ENCODE measurements around the gene GLMN.
A peak's percentile ranks its signal among the peaks of the same experiment; 100 is the strongest.

Gene GLMN

GRCh38 chr1:92298573-92299476 lies at the start of gene GLMN, which contains the start of gene RPAP2:
TSS of gene GLMN (minus strand) at chr1:92298987. CDS start at chr1:92297999, 988 bp downstream.
TSS of gene RPAP2 (plus strand) at chr1:92299059. CDS start at chr1:92299074, 15 bp downstream.
- TF ChIP-seq POLR2A (IDR thresholded peaks at IDR 0.05; ENCODE audit: low read length) (peak; percentile 87), GATA1 (IDR thresholded peaks at IDR 0.05; ENCODE audit: low read depth, low read length) (no peak)
- DNase-seq: peak; percentile 87 to 92

GRCh38 chr1:92346866-92347640 lies 48.3 kb upstream of the GLMN start:
- TF ChIP-seq GATA1 (IDR thresholded peaks at IDR 0.05; ENCODE audit: low read depth, low read length) (no peak), POLR2A (IDR thresholded peaks at IDR 0.05; ENCODE audit: low read length) (no peak)
- DNase-seq: no peak

- TF ChIP-seq POLR2A (IDR thresholded peaks at IDR 0.05; ENCODE audit: low read length) (no peak), GATA1 (IDR thresholded peaks at IDR 0.05; ENCODE audit: low read depth, low read length) (no peak)
- DNase-seq: no peak
Observed at GRCh38 chr1:92343061-92343460, 44.3 kb upstream of the GLMN start.

- TF ChIP-seq POLR2A (IDR thresholded peaks at IDR 0.05; ENCODE audit: low read length) (no peak), GATA1 (IDR thresholded peaks at IDR 0.05; ENCODE audit: low read depth, low read length) (no peak)
- no peak for DNase-seq
Observed at GRCh38 chr1:92342401-92342800, 43.6 kb upstream of the GLMN start.

- DNase-seq: no peak
- TF ChIP-seq POLR2A (IDR thresholded peaks at IDR 0.05; ENCODE audit: low read length): no peak
- TF ChIP-seq GATA1 (IDR thresholded peaks at IDR 0.05; ENCODE audit: low read depth, low read length): no peak
Observed at GRCh38 chr1:92340154-92340553, 41.4 kb upstream of the GLMN start.

GRCh38 chr1:92333668-92334067 lies 34.9 kb upstream of the GLMN start:
- TF ChIP-seq POLR2A (IDR thresholded peaks at IDR 0.05; ENCODE audit: low read length) (no peak), GATA1 (IDR thresholded peaks at IDR 0.05; ENCODE audit: low read depth, low read length) (no peak)
- no peak for DNase-seq

- DNase-seq: no peak
- TF ChIP-seq POLR2A (IDR thresholded peaks at IDR 0.05; ENCODE audit: low read length): no peak
- TF ChIP-seq GATA1 (IDR thresholded peaks at IDR 0.05; ENCODE audit: low read depth, low read length): no peak
Observed at GRCh38 chr1:92329347-92330129, 30.8 kb upstream of the GLMN start.

GRCh38 chr1:92327794-92328193 lies 29.0 kb upstream of the GLMN start:
- no peak for DNase-seq
- TF ChIP-seq POLR2A (IDR thresholded peaks at IDR 0.05; ENCODE audit: low read length): no peak
- no peak for TF ChIP-seq GATA1 (IDR thresholded peaks at IDR 0.05; ENCODE audit: low read depth, low read length)

GRCh38 chr1:92326681-92327080 lies 27.9 kb upstream of the GLMN start:
- TF ChIP-seq GATA1 (IDR thresholded peaks at IDR 0.05; ENCODE audit: low read depth, low read length) (no peak), POLR2A (IDR thresholded peaks at IDR 0.05; ENCODE audit: low read length) (no peak)
- no peak for DNase-seq

GRCh38 chr1:92324784-92325183 lies 26.0 kb upstream of the GLMN start:
- no peak for DNase-seq
- TF ChIP-seq POLR2A (IDR thresholded peaks at IDR 0.05; ENCODE audit: low read length) (no peak), GATA1 (IDR thresholded peaks at IDR 0.05; ENCODE audit: low read depth, low read length) (no peak)

GRCh38 chr1:92323473-92324453 lies 25.0 kb upstream of the GLMN start:
- no peak for TF ChIP-seq GATA1 (IDR thresholded peaks at IDR 0.05; ENCODE audit: low read depth, low read length)
- TF ChIP-seq POLR2A (IDR thresholded peaks at IDR 0.05; ENCODE audit: low read length): no peak
- no peak for DNase-seq

- TF ChIP-seq GATA1 (IDR thresholded peaks at IDR 0.05; ENCODE audit: low read depth, low read length) (no peak), POLR2A (IDR thresholded peaks at IDR 0.05; ENCODE audit: low read length) (no peak)
- DNase-seq: peak; percentile 11 to 48
Observed at GRCh38 chr1:92317836-92318493, 19.2 kb upstream of the GLMN start.

All from erythroblast (primary cell).